ENCODE data around the gene FGF12.

DNA sequence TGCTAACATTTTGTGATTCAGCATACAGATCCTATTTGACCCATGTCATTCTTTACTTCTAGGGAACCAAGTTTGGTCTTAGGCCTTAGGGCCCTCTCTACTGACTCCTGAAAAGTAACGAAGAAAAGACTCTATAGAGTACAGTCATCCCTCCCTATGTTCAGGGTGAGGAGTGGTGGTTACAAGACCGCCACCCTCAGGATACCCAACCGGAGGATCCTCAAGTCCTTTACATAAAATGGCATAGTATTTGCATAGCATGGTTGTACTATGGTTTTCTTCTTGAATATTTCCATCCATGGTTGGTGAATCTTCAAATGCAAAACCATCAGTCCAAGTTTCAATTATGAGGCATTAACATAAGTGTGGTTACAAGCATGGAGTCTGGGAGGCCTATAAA, 327.6 kb downstream of the FGF12 start:
- TF ChIP-seq, protein P1, sequence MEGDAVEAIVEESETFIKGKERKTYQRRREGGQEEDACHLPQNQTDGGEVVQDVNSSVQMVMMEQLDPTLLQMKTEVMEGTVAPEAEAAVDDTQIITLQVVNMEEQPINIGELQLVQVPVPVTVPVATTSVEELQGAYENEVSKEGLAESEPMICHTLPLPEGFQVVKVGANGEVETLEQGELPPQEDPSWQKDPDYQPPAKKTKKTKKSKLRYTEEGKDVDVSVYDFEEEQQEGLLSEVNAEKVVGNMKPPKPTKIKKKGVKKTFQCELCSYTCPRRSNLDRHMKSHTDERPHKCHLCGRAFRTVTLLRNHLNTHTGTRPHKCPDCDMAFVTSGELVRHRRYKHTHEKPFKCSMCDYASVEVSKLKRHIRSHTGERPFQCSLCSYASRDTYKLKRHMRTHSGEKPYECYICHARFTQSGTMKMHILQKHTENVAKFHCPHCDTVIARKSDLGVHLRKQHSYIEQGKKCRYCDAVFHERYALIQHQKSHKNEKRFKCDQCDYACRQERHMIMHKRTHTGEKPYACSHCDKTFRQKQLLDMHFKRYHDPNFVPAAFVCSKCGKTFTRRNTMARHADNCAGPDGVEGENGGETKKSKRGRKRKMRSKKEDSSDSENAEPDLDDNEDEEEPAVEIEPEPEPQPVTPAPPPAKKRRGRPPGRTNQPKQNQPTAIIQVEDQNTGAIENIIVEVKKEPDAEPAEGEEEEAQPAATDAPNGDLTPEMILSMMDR (IDR thresholded peaks at IDR 0.05) = no peak
- no peak for TF ChIP-seq POLR2A (IDR thresholded peaks at IDR 0.05)
